HepG2 (cell line): Measurements from ENCODE around the gene ZNF217. TPM values are rescaled to one million over a fixed set of nuclear protein-coding genes. Genes with fewer than 3 reads are reported as not detected.
A peak's percentile ranks its signal among the peaks of the same experiment; 100 is the strongest.

Experiments
- ADNP ChIP-seq: sonication (generic); formaldehyde crosslinking; IDR thresholded peaks from 2 replicates; pipeline ENCODE4 v1.4.0; 2020; ENCODE audit warnings: missing genetic modification reagents
- AKNA ChIP-seq: sonication (generic); formaldehyde crosslinking; IDR thresholded peaks from 2 replicates; pipeline ENCODE4 v1.4.0; 2020; ENCODE audit warnings: missing genetic modification reagents, borderline replicate concordance
- BRF2 ChIP-seq: sonication (generic); formaldehyde crosslinking; IDR thresholded peaks from 2 replicates; pipeline ENCODE4 v1.8.1; 2022; ENCODE audit warnings: mild to moderate bottlenecking, missing genetic modification reagents
- HDAC6 ChIP-seq: fragments of 200-600 bp; sonication (generic); IDR thresholded peaks from 2 replicates; pipeline ENCODE4 v1.7.0; 2017; ENCODE audit warnings: mild to moderate bottlenecking, antibody characterized with exemption, low read length, low read depth
- MZF1 ChIP-seq: sonication (generic); formaldehyde crosslinking; IDR thresholded peaks from 2 replicates; pipeline ENCODE4 v1.8.1; 2023; ENCODE audit warnings: mild to moderate bottlenecking, missing genetic modification reagents, borderline replicate concordance
- PCBP2 ChIP-seq: fragments of 200-400 bp; formaldehyde crosslinking; optimal IDR thresholded peaks from 2 replicates; pipeline ENCODE3; 2018; ENCODE audit warnings: low read length, low read depth; ENCODE audit not compliant: poor library complexity, severe bottlenecking
- RARA ChIP-seq: IDR thresholded peaks from 2 replicates; pipeline ENCODE4 v1.6.1; 2016; ENCODE audit warnings: missing genetic modification reagents, missing compliant biosample characterization
- SAFB2 ChIP-seq: sonication (generic); formaldehyde crosslinking; IDR thresholded peaks from 2 replicates; pipeline ENCODE4 v1.5.1; 2020; ENCODE audit warnings: missing genetic modification reagents, low read depth, mild to moderate bottlenecking, borderline replicate concordance
- SMAD1 ChIP-seq: sonication (generic); formaldehyde crosslinking; IDR thresholded peaks from 2 replicates; pipeline ENCODE4 v1.4.0; 2020; ENCODE audit warnings: missing genetic modification reagents, low read depth, mild to moderate bottlenecking, borderline replicate concordance
- SRSF4 ChIP-seq: fragments of 200-400 bp; formaldehyde crosslinking; IDR thresholded peaks from one replicate; pipeline ENCODE4 v1.6.1; 2018; ENCODE audit warnings: mild to moderate bottlenecking, low read depth, low read length, moderate library complexity; ENCODE audit not compliant: poor library complexity, severe bottlenecking
- STAG1 ChIP-seq: sonication (generic); formaldehyde crosslinking; IDR thresholded peaks from 2 replicates; pipeline ENCODE4 v1.4.0; 2020; ENCODE audit warnings: missing genetic modification reagents
- TCF12 ChIP-seq, 2 experiments: fragments of 450-650 bp in 1 of 2; sonication (generic) in 1 of 2; formaldehyde crosslinking in 1 of 2; IDR thresholded peaks; 2 replicates each; pipeline versions ENCODE4 v1.6.1 to v1.8.0; 2017 to 2022; ENCODE audit warnings: antibody characterized with exemption in 1 of 2, mild to moderate bottlenecking in 1 of 2, missing genetic modification reagents in 1 of 2, moderate library complexity in 1 of 2
- ZBTB37 ChIP-seq: sonication (generic); formaldehyde crosslinking; IDR thresholded peaks from 2 replicates; pipeline ENCODE4 v1.4.0; 2020; ENCODE audit warnings: mild to moderate bottlenecking, missing genetic modification reagents
- ZFP37 ChIP-seq: sonication (generic); formaldehyde crosslinking; IDR thresholded peaks from 2 replicates; pipeline ENCODE4 v1.4.0; 2020; ENCODE audit warnings: missing genetic modification reagents, borderline replicate concordance
- ZNF691 ChIP-seq: sonication (generic); formaldehyde crosslinking; IDR thresholded peaks from 2 replicates; pipeline ENCODE4 v1.4.0; 2020; ENCODE audit warnings: missing genetic modification reagents, low read depth, mild to moderate bottlenecking, borderline replicate concordance
- ZNF780A ChIP-seq: sonication (generic); formaldehyde crosslinking; IDR thresholded peaks from 2 replicates; pipeline ENCODE4 v1.8.0; 2022; ENCODE audit warnings: mild to moderate bottlenecking, missing genetic modification reagents, moderate library complexity
- polyA plus RNA-seq, 8 experiments: library from polyadenylated mRNA; depleted of rRNA in 3 of 8; stranded (reverse) in 7 of 8; unstranded in 1 of 8; fragments of >200 nt; fragmentation: Illumina TruSeq in 4 of 8; extraction: Trizol in 4 of 8; gene quantifications; 2 replicates each; pipeline versions ENCODE4 v1.2.1 to v1.2.3, GENCODE V29; 2011 to 2016; ENCODE audit warnings: low read depth in 4 of 8, missing spikeins in 1 of 8, mixed read lengths in 1 of 8; ENCODE audit not compliant: insufficient read depth in 1 of 8
- total RNA-seq, 5 experiments: library from RNA; depleted of rRNA; stranded (reverse); fragments of >200 nt; fragmentation: Illumina TruSeq; extraction: Trizol; gene quantifications; 2 replicates each; pipeline ENCODE4 v1.2.3, GENCODE V29; 2016; ENCODE audit warnings: low read depth in 1 of 5

The ZNF217 gene
- total and polyA plus RNA-seq, 2 of the 13 experiments (the other 11 are each of a cell fraction or from before 2014, with no cell fraction given): 22.3 to 29.8 TPM

GRCh38 chr20:53578492-53579222, 15.0 kb downstream of the ZNF217 start (continued):
- TF ChIP-seq TCF12 (IDR thresholded peaks at IDR 0.05): no peak
- TF ChIP-seq TCF12 (CRISPR knock-in tag; IDR thresholded peaks at IDR 0.05): no peak
- no peak for TF ChIP-seq ZNF780A
- no peak for TF ChIP-seq HDAC6
- peak; percentile 96 for TF ChIP-seq STAG1
- TF ChIP-seq ZFP37 (CRISPR knock-in tag): no peak
- TF ChIP-seq SMAD1 (CRISPR knock-in tag): 0 out of 2 replicates have a peak, but pooled peaks have one; percentile 47
- TF ChIP-seq ZNF691 (CRISPR knock-in tag): no peak
- TF ChIP-seq SRSF4: no peak
- TF ChIP-seq SAFB2: no peak
- TF ChIP-seq AKNA (CRISPR knock-in tag): peak; percentile 13; the same call in 1 of the 2 replicates
- TF ChIP-seq PCBP2: no peak
- TF ChIP-seq MZF1: no peak
- no peak for TF ChIP-seq ADNP (CRISPR knock-in tag)
- no peak; the same call in 1 of the 2 replicates for TF ChIP-seq ZBTB37
- peak; percentile 15; the same call in 1 of the 2 replicates for TF ChIP-seq RARA (CRISPR knock-in tag)
- no peak for TF ChIP-seq BRF2
